Panc1 (cell line): ENCODE measurements around the gene SLC34A1. TPM values are rescaled to one million over a fixed set of nuclear protein-coding genes. Genes with fewer than 3 reads are reported as not detected.

Source experiments
- ATAC-seq: fragments of 200-7000 bp; cut with Tn5 transposase; 2 replicates; pipeline ENCODE4 v1.9.1; 2020; ENCODE audit warnings: mild to moderate bottlenecking, moderate library complexity
- BruUV-seq: library from RNA; stranded (reverse); fragments of 400-500 nt; replicated peaks from 2 replicates; lab custom pipeline; 2021; lab: Mats Ljungman, UMichigan
- CTCF ChIA-PET: fragments of 300-600 bp; sonication (Branson Sonifier 250); formaldehyde crosslinking; loops from one replicate; lab custom pipeline; 2022; ENCODE audit warnings: antibody characterized with exemption; lab: Charles Lee
- POLR2A ChIA-PET: fragments of 300-600 bp; sonication (Branson Sonifier 250); formaldehyde crosslinking; loops from one replicate; lab custom pipeline; 2022; ENCODE audit warnings: antibody characterized with exemption; lab: Charles Lee
- DNase-seq: peaks from one replicate; pipeline ENCODE4 v3.0.0-alpha.2; 2010; ENCODE audit warnings: low read depth, low spot score
- H3K27ac ChIP-seq: 2 replicates; pipeline ENCODE4 v1.5.1; 2011; ENCODE audit warnings: mild to moderate bottlenecking, low read length, inconsistent platforms
- H3K27me3 ChIP-seq: fragments of 200-500 bp; sonication (Bioruptor generic); 2 replicates; pipeline ENCODE4 v1.6.0; 2014; ENCODE audit warnings: low read length, inconsistent platforms; ENCODE audit not compliant: control insufficient read depth, insufficient read depth
- H3K36me3 ChIP-seq: fragments of 200-500 bp; sonication (Bioruptor generic); 2 replicates; pipeline ENCODE4 v1.5.1; 2014; ENCODE audit warnings: inconsistent platforms, mild to moderate bottlenecking, low read length, moderate library complexity; ENCODE audit not compliant: control insufficient read depth, insufficient read depth
- H3K4me1 ChIP-seq: 2 replicates; pipeline ENCODE4 v1.5.1; 2011; ENCODE audit warnings: inconsistent platforms, mild to moderate bottlenecking, low read length, moderate library complexity; ENCODE audit not compliant: control insufficient read depth, insufficient read depth
- H3K4me3 ChIP-seq, 2 experiments: 2 replicates each; pipeline ENCODE4 v1.5.1; 2011 to 2012; ENCODE audit warnings: low read depth in 2 of 2, low read length in 2 of 2, mild to moderate bottlenecking in 2 of 2, inconsistent platforms in 1 of 2, moderate library complexity in 1 of 2
- H3K9me3 ChIP-seq: fragments of 200-500 bp; sonication (Bioruptor generic); 2 replicates; pipeline ENCODE4 v1.5.1; 2014; ENCODE audit warnings: low read depth, mild to moderate bottlenecking, inconsistent platforms, low read length, moderate library complexity; ENCODE audit not compliant: control insufficient read depth, insufficient read depth
- CTCF ChIP-seq: fragments of 450-650 bp; IDR thresholded peaks from 2 replicates; pipeline ENCODE4 v1.5.1; 2017; ENCODE audit warnings: mild to moderate bottlenecking
- POLR2AphosphoS5 ChIP-seq: IDR thresholded peaks from 2 replicates; pipeline ENCODE4 v1.6.1; 2012; ENCODE audit warnings: mild to moderate bottlenecking, low read depth, low read length, moderate library complexity
- REST ChIP-seq, 2 experiments: IDR thresholded peaks; 2 replicates each; pipeline ENCODE4 v1.6.1; 2011 to 2012; ENCODE audit warnings: low read depth in 2 of 2, control low read depth in 1 of 2, low read length in 1 of 2, mild to moderate bottlenecking in 1 of 2, moderate library complexity in 1 of 2; ENCODE audit not compliant: insufficient read depth in 1 of 2
- SIN3A ChIP-seq: IDR thresholded peaks from 2 replicates; pipeline ENCODE4 v1.6.1; 2012; ENCODE audit warnings: low read depth, mild to moderate bottlenecking, low read length, moderate library complexity, borderline replicate concordance; ENCODE audit not compliant: insufficient read depth
- TCF7L2 ChIP-seq: IDR thresholded peaks from 2 replicates; pipeline ENCODE4 v1.6.1; 2011; ENCODE audit warnings: mild to moderate bottlenecking, low read depth, low read length, inconsistent platforms
- in situ Hi-C: cut with HindIII; loops from 2 replicates; pipeline ENCODE4 v1.10.0; 2016; ENCODE audit warnings: low sequenced_read_pairs, low pct_unique_long_range_greater_than_20kb
- intact Hi-C: fragments of 100-400 bp; cut with micrococcal nuclease; formaldehyde crosslinking; loops from one replicate; pipeline ENCODE4 v1.10.0; 2022; ENCODE audit not compliant: unreplicated experiment
- total RNA-seq: library from RNA; stranded (reverse); gene quantifications from one replicate; pipeline ENCODE4 v1.2.1, GENCODE V29; 2021; ENCODE audit not compliant: unreplicated experiment

Gene SLC34A1
- total RNA-seq, 1 experiment from 2014 or later = not detected

GRCh38 chr5:177434437-177434836, 50.2 kb downstream of the SLC34A1 start:
- 0 out of 2 replicates have a peak, but pooled peaks have one; percentile 19 for ATAC-seq
- Histone ChIP-seq H3K4me1 (no peaks in the 10 kb centered on the region), H3K27ac (no peak overlapping the region), H3K36me3 (no peaks in the 10 kb centered on the region; the same call in 1 of the 2 replicates), H3K27me3 (no peaks in the 10 kb centered on the region), H3K4me3 (no peak overlapping the region), H3K9me3 (no peaks in the 10 kb centered on the region)
- intact Hi-C loops (no loop called here), in situ Hi-C loops (no loop called here)
- BruUV-seq = no TSS peak
- TF ChIP-seq SIN3A = no peak
- TF ChIP-seq POLR2AphosphoS5 = no peak
- TF ChIP-seq CTCF = no peak
- TF ChIP-seq REST (IDR thresholded peaks at IDR 0.05; ENCODE audit: insufficient read depth in 1 of 2, low read depth in 2 of 2, low read length in 1 of 2) = no peak
- no peak for TF ChIP-seq TCF7L2
- ChIA-PET POLR2A (no interaction called here), CTCF (no interaction called here)
- DNase-seq = no peak

- Histone ChIP-seq H3K27ac (no peak overlapping the region), H3K9me3 (no peaks in the 10 kb centered on the region), H3K36me3 (no peaks in the 10 kb centered on the region; the same call in 1 of the 2 replicates), H3K4me1 (no peaks in the 10 kb centered on the region), H3K27me3 (no peaks in the 10 kb centered on the region), H3K4me3 (no peak overlapping the region)
- ChIA-PET POLR2A (no interaction called here), CTCF (no interaction called here)
- DNase-seq = no peak
- intact Hi-C loops (no loop called here), in situ Hi-C loops (no loop called here)
- no peak for ATAC-seq
- no TSS peak for BruUV-seq
- TF ChIP-seq SIN3A (no peak), CTCF (no peak), POLR2AphosphoS5 (no peak), REST (IDR thresholded peaks at IDR 0.05; ENCODE audit: insufficient read depth in 1 of 2, low read depth in 2 of 2, low read length in 1 of 2) (no peak), TCF7L2 (no peak)
These were observed 50.9 kb downstream of the SLC34A1 start for GRCh38 chr5:177434942-177435738.
